HG03442 (cell line): ENCODE measurements around the gene CFAP221.
A peak's percentile ranks its signal among the peaks of the same experiment; 100 is the strongest.

Source experiments
- ATAC-seq: cut with Tn5 transposase; IDR thresholded peaks from one replicate; pipeline ENCODE4 v1.9.1; 2021; ENCODE audit warnings: mild to moderate bottlenecking, moderate library complexity; ENCODE audit not compliant: unreplicated experiment

The CFAP221 gene

DNA sequence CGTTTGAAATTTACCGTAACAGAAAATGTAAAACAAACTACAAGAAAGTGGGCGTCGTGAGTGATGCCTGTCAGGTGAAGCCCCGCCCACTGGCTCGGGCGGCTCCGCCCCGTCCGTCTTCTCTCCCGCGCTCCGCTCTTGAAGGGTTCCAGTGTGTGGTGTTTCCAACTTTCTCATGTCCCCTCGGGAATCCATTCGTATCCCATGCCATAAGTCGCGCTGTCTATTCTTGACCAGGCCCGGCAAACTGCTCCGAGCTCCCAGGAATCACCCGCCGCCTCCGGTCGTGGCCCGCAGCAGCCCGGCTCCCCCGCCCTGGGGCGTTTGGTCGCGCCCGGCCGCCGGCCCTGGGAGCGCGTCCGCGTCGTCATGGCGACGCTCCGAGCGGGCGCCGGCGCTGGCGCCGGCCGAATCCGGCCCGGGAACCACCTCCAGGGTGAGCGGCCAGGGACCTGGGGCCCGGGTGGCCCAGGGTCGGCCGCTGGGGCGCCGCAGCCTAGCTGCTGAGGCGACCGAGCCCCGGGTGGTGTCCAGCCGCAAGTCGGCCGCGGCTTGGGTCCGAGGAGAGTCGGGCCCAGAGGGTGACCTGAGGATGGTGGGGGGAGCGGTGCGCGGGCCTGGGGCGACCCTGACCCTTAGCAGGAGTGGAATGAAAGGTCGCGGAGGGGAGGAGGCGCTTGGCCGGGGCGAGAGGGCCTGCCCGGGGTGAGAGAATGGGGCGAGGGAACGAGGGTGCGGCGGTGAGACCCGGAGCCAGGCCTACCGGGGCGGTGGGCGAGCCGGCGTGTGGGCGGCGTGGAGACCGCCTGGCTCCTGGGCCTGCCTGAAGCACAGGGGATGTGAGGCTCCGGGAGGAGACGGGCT is at the start of gene CFAP221:
TSS of gene CFAP221 (plus strand) at position 375 of the 864 bp plus-strand sequence. CDS start 1,683 bp downstream, outside the sequence.
- ATAC-seq = peak; percentile 87

DNA sequence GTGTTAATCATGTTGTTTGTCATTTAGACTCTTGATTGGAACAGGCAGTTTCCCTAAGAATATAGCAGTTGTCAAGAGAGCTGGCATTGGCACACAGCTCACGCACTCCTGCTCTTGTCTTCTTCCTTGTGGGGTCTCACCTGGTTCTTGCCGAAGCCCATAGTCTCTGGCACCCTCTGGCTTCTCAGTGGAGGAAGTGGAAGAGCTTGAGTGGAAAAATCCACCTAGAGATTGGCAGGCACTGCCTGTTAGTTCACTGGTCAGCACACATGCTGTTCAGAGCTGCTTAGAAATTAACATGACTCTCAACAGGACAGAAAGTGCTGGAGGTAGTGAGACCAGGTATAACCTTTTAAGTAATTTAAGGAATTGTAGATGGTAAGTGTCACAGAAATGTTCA is 48.3 kb upstream of the CFAP221 start:
- no peak for ATAC-seq

DNA sequence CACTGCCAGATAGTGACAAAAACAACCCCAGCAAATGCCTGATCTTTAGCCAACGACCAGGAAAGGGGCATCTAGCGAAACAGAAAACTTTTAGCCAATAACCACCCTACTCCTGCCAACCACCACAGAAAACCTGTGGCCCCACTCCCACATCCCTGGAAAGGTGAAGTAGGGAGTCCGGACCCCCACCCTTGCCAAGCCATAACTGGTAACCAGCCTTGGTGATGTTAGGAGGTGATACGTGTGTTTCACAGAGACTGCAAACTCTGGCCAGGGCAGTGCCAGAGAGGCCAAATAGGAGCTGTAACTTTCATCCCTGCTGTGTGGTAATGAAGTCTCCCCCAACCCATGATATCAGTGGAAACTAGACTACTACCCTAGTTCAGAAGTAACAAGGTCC is 47.6 kb upstream of the CFAP221 start:
- ATAC-seq = no peak

DNA sequence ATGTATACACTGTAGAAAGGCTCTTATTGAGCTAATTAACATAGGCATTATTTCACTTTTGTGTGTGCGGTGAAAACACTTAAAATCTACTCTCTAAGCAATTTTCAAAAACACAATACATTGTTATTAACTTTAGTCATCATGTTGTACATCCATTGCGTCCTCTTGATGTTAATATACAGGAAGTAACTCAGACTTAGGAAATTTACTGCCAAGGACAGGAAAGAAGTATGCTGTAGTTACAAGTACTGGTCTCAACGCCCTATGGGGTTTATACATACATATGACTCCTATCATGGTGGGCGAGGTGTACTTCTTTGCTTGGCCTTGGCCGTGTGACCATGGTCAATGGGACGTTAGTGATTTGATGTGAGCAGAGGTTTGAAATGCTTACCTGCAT is 35.5 kb upstream of the CFAP221 start:
- no peak for ATAC-seq

DNA sequence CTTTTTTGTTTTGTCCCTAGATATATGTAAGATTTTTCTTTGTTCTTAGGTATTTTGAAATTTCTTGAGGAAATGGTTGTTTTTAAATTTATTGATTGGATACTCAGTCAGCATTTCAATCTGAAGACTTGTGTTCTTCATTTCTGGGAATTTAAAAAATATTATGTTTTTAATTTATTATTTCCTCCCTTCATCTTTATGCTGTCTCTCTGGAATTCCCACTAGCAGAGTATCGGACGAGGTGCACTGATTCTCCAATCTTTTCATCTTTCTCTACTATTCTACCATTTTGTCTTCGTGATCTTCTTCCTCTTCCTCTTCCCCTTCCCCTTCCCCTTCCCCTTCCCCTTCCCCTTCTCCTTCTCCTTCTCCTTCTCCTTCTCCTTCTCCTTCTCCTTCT is 32.3 kb upstream of the CFAP221 start:
- ATAC-seq = no peak

DNA sequence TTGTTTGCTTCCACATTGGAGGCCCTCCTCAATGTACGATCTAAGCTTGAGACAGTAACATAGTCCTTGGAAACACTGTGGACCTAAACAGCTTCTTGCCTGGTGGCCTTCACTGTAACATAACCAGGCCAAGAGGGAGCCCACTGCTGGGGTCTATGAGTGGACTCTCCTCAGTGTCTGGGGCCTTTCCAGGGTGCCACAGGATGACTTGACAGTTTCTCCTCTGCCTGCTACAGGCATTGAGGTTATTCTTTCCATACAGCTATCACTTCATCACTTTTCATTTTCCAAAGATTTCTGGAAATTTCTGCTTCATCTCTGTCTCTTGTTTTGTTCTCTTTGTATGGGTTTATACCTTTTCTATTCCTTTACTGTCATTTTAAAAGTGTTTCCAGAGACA is 31.3 kb upstream of the CFAP221 start:
- ATAC-seq = no peak

DNA sequence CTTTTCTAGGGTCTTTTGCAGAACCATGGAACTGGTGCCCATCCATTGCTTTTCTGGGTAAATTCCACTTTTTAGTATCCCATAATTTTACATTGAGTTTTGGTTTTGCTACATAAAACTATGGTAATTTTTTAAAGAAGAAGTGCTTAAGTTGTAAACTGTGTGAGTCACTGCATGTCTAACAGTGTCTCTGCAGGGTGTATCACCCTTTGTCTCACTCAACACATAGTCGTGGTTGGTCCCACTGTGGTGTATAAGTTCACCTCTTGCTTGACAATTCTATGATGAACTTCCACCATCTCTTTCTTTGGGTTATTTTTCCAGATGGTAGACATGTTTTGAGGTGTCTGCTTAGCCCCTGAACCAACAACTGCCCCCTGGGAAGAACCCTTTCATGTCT is 30.4 kb upstream of the CFAP221 start:
- no peak for ATAC-seq

DNA sequence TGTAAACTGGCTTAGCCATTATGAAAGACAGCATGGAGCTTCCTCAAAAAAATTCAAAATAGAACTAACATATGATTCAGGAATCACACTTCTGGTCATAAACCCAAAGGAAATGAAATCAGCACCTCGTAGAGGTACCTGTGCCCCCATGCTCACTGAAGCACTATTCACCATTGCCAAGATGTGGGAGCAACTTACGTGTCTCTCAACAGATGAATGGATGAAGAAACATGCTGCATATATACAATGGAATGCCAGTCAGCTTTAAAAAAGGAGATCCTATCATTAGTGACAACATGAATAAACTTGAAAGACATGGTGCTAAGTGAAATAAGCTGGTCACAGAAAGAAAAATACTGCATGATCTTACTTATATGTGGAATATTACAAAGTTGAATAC is 28.1 kb upstream of the CFAP221 start:
- no peak for ATAC-seq

DNA sequence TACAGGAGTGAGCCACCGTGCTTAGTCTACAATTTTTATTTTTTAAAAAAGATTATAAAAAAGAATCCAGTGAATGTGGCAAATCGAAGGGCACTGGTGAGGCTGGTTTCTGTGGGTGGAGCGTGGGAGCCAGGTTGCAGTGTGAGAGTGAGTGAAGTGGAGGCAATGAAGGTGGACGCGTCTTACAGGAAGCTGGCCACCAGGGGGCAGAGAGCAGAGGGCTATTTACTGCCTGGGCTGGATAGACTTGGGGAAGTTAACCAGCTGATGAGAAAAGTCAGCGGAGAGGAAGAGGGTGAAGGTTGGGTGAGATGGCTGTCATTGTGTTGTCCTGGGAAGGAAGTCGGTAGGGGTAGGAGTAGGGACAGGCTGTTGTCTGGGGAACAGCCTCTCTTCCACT is 26.8 kb upstream of the CFAP221 start:
- peak; percentile 96 for ATAC-seq

DNA sequence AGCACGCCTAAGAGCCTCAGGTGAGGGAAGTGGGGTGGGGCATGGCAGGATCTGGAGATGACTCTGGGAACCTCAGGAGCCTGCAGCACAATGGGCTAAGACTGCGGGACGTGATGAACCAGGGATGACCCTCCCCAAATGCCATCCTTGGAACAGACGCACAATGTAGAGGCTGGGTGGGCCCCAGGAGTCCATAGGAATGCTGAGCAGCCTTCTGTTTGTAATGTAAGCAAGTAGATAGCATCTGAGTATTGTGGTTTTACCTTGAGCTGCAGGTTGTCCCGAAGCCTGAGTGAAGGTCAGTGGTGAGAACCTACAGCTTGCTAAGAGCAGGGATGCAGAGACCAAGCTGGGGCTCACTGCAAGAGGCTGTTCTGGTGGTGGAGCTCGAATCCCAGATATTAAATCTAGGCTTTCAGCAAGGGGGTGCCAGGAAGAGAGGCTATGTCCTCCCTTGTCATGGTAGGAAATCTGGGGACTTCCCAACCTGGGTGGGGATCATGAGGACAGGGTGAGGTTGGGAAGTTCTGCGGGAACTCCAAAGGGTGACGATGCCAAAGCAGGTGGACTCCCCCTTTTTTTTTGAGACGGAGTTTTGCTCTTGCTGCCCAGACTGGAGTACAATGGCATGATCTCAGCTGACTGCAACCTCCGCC is 25.7 kb upstream of the CFAP221 start:
- no peak for ATAC-seq

DNA sequence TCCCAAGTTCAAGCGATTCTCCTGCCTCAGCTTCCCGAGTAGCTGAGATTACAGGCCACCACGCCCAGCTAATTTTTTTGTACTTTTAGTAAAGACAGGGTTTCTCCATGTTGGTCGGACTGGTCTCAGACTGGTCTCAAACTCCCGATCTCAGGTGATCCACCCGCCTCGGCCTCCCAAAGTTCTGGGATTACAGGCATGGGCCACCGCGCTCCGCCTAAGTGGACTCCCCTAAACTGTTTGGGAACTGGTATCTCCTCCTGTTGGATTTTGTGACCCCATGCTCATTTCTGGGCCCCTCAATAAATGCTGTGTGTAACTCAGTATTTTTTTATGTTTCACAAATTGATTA is 25.2 kb upstream of the CFAP221 start:
- ATAC-seq = no peak

DNA sequence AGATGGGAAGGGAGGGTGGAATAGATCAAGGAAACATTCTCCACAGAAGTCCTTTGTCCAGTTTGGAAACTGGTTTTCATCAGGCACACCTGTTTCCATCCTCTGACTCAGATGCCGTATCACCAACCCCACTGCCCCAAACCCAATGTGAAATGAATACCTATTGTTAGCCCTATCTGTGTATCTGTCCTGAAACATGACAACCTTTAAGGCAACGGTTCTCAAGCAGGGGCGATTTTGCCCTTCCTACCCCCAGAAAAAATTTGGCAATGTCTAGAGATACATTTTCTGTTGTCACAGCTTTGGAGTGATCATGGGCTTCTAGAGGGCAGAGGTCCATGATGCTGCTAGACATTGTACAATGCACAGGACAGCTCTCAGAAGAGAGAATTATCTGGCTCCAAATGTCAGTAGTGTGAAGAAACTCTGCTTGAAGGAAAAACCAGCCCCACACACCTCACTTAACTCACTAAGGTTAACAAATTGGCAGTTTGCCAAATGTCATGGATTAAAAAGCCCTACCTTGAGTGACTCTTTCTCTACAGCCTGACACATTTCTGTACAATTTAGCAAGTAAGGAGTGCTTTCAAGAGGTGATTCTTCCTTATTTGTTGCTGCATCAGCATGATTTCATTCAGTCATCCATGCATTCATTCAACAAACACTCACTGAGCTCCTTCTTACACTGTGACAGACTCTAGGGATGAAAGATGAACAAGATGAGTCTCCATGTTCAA is 23.4 kb upstream of the CFAP221 start:
- no peak for ATAC-seq

DNA sequence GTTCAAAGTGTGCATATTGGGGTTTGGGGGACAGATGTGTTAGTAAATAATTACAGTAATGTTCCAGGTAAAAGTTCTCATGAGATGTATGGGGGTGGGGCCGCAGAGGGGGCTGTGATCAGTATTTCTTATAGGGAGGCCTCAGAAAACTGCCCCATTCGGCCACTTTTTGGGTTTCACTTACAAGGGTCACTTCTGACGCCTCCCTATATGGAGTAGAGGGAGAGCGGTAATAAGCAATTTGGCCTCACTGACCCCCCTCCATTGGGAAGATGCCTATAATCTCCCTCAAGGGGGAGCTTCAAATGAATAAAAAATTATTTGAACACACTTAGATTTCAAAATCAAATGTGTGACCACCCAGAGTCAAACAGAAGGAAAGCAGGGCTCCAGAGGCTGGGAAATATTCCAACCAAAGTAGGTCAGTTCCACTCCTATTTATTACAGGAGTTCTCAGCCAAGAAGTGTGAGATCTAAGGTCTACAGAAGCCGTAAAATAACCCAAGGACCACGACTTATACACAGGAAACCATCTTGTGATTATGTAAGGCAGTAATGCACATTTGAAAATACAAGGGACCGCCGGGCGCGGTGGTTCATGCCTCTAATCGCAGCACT is 22.7 kb upstream of the CFAP221 start:
- no peak for ATAC-seq

DNA sequence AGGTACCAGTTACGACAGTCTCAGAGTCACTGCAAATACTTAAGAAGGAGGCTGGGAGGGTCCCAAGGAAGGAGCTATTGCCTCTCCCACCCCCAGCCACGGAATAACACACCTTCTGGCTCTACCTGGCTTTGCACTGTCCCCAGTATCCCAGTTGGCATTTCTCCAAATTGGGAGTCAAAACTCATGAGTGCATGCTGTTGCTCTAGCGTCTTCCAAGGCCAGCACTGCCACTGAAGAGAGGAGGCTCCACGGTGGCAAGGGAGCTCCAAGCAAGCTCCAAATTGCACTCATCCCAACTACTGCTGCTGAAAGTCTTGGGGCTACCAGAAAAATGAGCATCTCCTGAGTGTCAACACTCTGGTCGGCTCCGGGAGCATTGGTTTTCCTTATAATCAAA is 21.6 kb upstream of the CFAP221 start:
- no peak for ATAC-seq

DNA sequence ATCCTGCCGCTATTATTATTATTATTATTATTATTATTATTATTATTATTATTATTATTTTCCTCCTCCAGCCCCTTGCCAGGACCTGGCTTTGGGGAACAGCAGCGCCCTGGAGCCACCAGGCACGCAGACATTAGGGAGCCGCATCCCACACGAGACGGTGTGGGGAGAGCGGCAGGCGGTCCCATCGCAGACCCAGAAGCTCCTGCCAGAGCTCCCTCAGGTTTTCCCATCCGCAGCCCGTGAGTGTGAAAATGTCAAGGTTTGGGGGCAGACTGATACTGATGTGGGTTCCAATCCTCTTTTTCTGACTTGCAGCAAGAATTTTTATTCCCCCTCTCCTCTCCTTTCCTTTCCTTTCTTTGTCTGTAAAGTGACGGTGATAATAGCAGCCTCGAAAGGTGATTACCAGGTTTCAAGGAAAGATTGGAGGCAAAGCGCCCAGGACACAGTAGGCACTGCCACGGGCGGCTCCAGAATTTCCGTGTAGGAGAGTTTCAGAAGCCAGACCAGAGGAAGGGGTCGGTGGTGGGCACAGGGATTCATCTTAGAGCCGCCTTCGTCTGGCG is 20.8 kb upstream of the CFAP221 start:
- no peak for ATAC-seq

DNA sequence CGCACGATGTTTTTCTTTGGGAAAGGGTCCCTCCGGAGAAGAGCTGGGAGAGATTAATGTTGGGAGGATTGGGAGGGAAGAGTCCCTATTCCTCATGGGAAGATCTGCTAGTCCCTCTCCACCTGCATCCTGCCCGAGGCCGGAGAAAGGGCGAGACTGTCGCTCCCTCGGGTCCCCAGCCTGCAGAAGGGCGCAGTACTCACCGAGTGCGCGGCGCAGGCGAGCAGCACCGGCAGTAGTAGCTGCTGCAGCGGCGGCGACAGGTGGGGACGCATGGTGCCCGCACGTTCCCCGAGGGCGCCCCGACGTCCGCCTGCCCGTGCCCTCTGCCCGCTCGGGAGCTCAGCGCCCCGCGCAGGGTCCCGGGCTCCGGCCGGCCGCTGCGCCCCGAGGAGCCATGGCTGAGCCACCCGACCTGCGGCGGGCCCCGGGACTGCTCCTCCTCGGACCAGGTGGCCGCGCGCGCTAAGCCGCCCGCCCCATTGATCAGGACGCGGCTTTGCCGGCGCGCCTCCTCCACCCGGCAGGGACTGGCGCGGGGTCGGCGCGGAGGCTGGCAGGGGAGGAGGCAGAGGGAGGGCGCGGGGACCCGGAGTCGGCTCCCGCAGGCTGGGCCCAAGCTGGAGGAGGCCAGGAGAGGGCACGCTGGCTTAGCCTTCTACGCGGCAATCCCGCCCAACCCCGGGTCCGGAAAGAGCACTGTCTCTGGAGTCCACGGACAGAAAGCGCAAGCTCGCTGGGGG is 20.1 kb upstream of the CFAP221 start, which contains the start of gene SCTR:
TSS of gene SCTR (minus strand) at position 532 of the 743 bp plus-strand sequence. CDS start at position 275, 257 bp downstream.
- ATAC-seq = no peak

DNA sequence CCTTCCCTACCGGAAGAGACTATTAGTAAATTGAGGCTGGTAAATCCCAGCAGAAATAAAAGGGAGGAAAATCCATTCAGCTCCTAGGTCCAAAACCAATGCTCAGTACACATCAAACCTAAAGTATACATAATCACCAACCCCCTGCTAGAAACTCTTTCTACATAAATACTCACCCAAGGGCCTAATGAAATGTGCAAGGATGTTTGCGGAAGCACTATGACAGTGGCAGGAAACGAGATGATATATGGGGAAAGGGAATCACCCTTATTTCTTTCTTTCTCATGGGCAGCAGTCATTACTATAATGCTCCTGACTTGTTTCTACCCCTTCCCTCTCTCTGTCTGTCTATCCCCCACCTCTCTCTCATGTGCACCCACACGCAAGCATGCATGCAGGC is 18.6 kb upstream of the CFAP221 start:
- no peak for ATAC-seq

DNA sequence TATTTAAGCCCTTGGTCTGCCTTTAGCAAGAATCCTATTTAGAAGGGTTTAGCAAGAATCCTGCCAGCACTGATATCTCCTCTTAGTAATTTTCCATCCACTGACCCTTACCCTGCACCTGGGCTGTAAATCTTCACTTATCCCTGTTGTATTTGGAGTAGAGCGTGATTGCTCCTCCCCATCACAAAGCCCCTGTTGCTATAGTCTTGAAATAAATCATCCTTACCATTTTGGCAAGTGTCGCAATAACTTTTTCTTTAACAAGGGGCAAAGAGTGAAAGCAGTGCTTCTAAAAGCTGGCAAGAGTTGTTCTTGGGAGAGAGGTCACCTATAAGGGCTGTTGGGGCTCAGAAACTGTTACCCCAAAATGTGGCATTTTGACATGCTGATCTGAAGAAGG is 16.2 kb upstream of the CFAP221 start:
- no peak for ATAC-seq

DNA sequence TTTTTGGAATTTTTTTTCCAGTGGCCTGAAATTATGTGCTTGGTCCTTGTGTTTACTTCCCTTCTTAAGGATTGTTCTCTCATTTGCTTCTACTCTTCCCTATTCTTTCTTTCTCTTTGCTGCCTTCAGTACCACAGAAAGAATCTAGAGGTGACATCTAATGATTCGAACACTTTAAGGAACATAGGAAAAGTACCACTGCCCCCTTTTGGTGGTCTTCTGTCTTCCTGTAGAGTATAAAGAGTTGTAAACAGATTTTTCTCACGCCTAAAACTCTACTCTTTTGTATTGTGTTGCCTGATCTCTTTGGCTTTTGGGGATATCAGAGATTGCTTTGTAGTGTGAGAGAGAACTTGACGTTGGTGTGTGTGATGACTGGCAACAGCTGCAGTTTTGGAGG is 13.0 kb upstream of the CFAP221 start:
- no peak for ATAC-seq

DNA sequence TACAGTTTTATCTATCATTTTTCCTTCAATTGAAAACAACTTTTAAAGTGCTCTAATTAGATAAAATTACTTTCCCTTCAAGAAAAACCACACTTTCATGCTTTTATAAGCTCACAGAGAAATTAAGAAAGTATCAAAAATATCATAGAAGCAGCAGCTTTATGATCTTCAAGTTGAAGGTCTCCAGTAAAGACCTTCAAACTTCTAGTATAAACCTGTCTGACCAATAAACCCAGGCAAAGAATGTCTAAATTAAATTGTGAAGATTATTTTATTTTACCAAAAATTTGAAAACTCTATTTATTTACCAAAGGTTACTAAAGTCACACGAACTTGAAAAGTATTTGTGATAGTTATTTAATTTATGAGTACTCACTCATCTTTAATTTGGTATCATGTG is 10.7 kb upstream of the CFAP221 start:
- no peak for ATAC-seq
